PC-3 (cell line): ENCODE data around the gene PRPH. TPM values are rescaled to one million over a fixed set of nuclear protein-coding genes. Genes with fewer than 3 reads are reported as not detected.
A peak's percentile ranks its signal among the peaks of the same experiment; 100 is the strongest.
"Not testable (repeated sequence)": the region's sequence is repeated elsewhere in the genome, so short reads cannot be mapped to it uniquely, and the experiment has no call there.

Experiments used
- ATAC-seq: fragments of 200-7000 bp; cut with Tn5 transposase; 2 replicates; pipeline ENCODE4 v1.9.1; 2020; ENCODE audit warnings: mild to moderate bottlenecking, moderate library complexity
- BruUV-seq: library from RNA; stranded (reverse); fragments of 400-500 nt; replicated peaks from 2 replicates; lab custom pipeline; 2021; lab: Mats Ljungman, UMichigan
- CTCF ChIA-PET: fragments of 300-600 bp; sonication (Branson Sonifier 250); formaldehyde crosslinking; loops from one replicate; lab custom pipeline; 2022; ENCODE audit warnings: antibody characterized with exemption; lab: Charles Lee
- POLR2A ChIA-PET: fragments of 300-600 bp; sonication (Branson Sonifier 250); formaldehyde crosslinking; loops from one replicate; lab custom pipeline; 2022; ENCODE audit warnings: antibody characterized with exemption; ENCODE audit not compliant: unreplicated experiment; lab: Charles Lee
- DNase-seq: peaks from one replicate; pipeline ENCODE4 v3.0.0-alpha.2; 2015
- H2AFZ ChIP-seq: fragments of 300-600 bp; sonication (generic); 2 replicates; pipeline ENCODE4 v1.6.0; 2016; ENCODE audit warnings: antibody characterized with exemption, low read length
- H3F3A ChIP-seq: fragments of 300-600 bp; sonication (generic); one replicate; pipeline ENCODE4 v1.6.0; 2017; ENCODE audit warnings: antibody characterized with exemption, low read length, control low read depth, mild to moderate bottlenecking; ENCODE audit not compliant: unreplicated experiment
- H3K27ac ChIP-seq: fragments of 300-600 bp; sonication (generic); 2 replicates; pipeline ENCODE4 v1.5.1; 2016; ENCODE audit warnings: mild to moderate bottlenecking, low read length
- H3K27me3 ChIP-seq: fragments of 300-600 bp; sonication (generic); 2 replicates; pipeline ENCODE4 v1.6.1; 2016; ENCODE audit warnings: low read length, mixed read lengths
- H3K36me3 ChIP-seq: fragments of 300-600 bp; sonication (generic); 2 replicates; pipeline ENCODE4 v1.6.1; 2016; ENCODE audit warnings: low read depth, mixed run types, low read length, mixed read lengths
- H3K4me1 ChIP-seq: fragments of 300-600 bp; sonication (generic); 2 replicates; pipeline ENCODE4 v1.5.1; 2016; ENCODE audit warnings: low read length; ENCODE audit not compliant: insufficient read depth
- H3K4me2 ChIP-seq: fragments of 300-600 bp; sonication (generic); 2 replicates; pipeline ENCODE4 v1.6.0; 2016; ENCODE audit warnings: low read length
- H3K4me3 ChIP-seq: fragments of 300-600 bp; sonication (generic); 2 replicates; pipeline ENCODE4 v1.5.1; 2016; ENCODE audit warnings: mild to moderate bottlenecking, low read length, mixed read lengths
- H3K79me2 ChIP-seq: fragments of 300-600 bp; sonication (generic); 2 replicates; pipeline ENCODE4 v1.6.1; 2017; ENCODE audit warnings: low read length, mixed read lengths
- H3K9ac ChIP-seq: fragments of 300-600 bp; sonication (generic); 2 replicates; pipeline ENCODE4 v1.6.0; 2016; ENCODE audit warnings: mild to moderate bottlenecking, low read length
- H3K9me2 ChIP-seq: fragments of 300-600 bp; sonication (generic); replicated peaks from 2 replicates; pipeline ENCODE4 v1.6.1; 2016; ENCODE audit warnings: mixed run types, low read length, mixed read lengths
- H3K9me3 ChIP-seq: fragments of 300-600 bp; sonication (generic); 2 replicates; pipeline ENCODE4 v1.6.1; 2016; ENCODE audit warnings: low read length, mixed read lengths
- H4K20me1 ChIP-seq: fragments of 300-600 bp; sonication (generic); 2 replicates; pipeline ENCODE4 v1.6.1; 2016; ENCODE audit warnings: low read length, mixed read lengths
- CTCF ChIP-seq: fragments of 300-600 bp; sonication (generic); conservative IDR thresholded peaks from 2 replicates; pipeline ENCODE4 v1.5.1; 2017; ENCODE audit warnings: antibody characterized with exemption, low read depth, mild to moderate bottlenecking, low read length
- EZH2 ChIP-seq: fragments of 300-600 bp; sonication (generic); IDR thresholded peaks from one replicate; pipeline ENCODE4 v1.6.1; 2017; ENCODE audit warnings: antibody characterized with exemption, mild to moderate bottlenecking, low read length; ENCODE audit not compliant: unreplicated experiment
- EZH2phosphoT487 ChIP-seq: fragments of 300-600 bp; sonication (generic); IDR thresholded peaks from 2 replicates; pipeline ENCODE4 v1.6.1; 2018; ENCODE audit warnings: mild to moderate bottlenecking, antibody characterized with exemption, low read length, borderline replicate concordance
- intact Hi-C: fragments of 100-400 bp; cut with micrococcal nuclease; formaldehyde crosslinking; loops from 2 replicates; pipeline ENCODE4 v1.9.0; 2023
- total RNA-seq: library from RNA; depleted of rRNA; stranded (reverse); fragments of >200 nt; gene quantifications from 2 replicates; pipeline ENCODE4 v1.2.3, GENCODE V29; 2014

Gene PRPH
- total RNA-seq, 1 experiment from 2014 or later = 0.15 TPM

- peak overlapping the region; percentile 28 for H2AFZ ChIP-seq
- peak overlapping the region; percentile 99 for H3K27ac ChIP-seq
- BruUV-seq = no TSS peak
- H3K4me1 ChIP-seq = peaks cover 42% of the 10 kb centered on the region
- H3K79me2 ChIP-seq = peaks cover 79% of the 10 kb centered on the region
- no peak for DNase-seq
- peak overlapping the region; percentile 100 for H3K9ac ChIP-seq
- H3K9me2 ChIP-seq = no peaks in the 10 kb centered on the region
- no peaks in the 10 kb centered on the region for H3K9me3 ChIP-seq
- no peaks in the 10 kb centered on the region for H3K27me3 ChIP-seq
- peak overlapping the region; percentile 99 for H3K4me3 ChIP-seq
- ChIA-PET POLR2A (interaction anchor here (0.6 kb wide), 2 partner anchors 102 to 219 kb away, joined by 3 to 7 read pairs; no protein-coding TSS in a partner anchor), CTCF (interaction anchor here (0.7 kb wide), 1 partner anchor 58 kb away, joined by 5 read pairs; the partner anchor contains the start of gene TROAP)
- H4K20me1 ChIP-seq = peaks cover 40% of the 10 kb centered on the region
- no peak for TF ChIP-seq CTCF
- TF ChIP-seq EZH2phosphoT487 = no peak
- no peak for TF ChIP-seq EZH2
- intact Hi-C loops = no loop called here
- peak; percentile 42 for ATAC-seq
- H3K4me2 ChIP-seq = peak overlapping the region; percentile 96
- H3F3A ChIP-seq = peaks cover 18% of the 10 kb centered on the region
- H3K36me3 ChIP-seq = peaks cover 28% of the 10 kb centered on the region
Observed at GRCh38 chr12:49264466-49264872, 30.5 kb upstream of the PRPH start.

GRCh38 chr12:49264873-49265792 lies 29.8 kb upstream of the PRPH start, which contains the start of gene TUBA1C:
TUBA1C (plus strand) TSS chr12:49265082; CDS start chr12:49265182, 100 bp downstream.
- Histone ChIP-seq H3K9me3 (no peaks in the 10 kb centered on the region), H3K9me2 (no peaks in the 10 kb centered on the region), H3K27me3 (no peaks in the 10 kb centered on the region), H2AFZ (peak within 1 kb of the TSS; percentile 28), H3F3A (peaks cover 21% of the 10 kb centered on the region), H3K79me2 (peaks cover 86% of the 10 kb centered on the region), H3K4me1 (peaks cover 40% of the 10 kb centered on the region), H3K9ac (peak within 1 kb of the TSS; percentile 100), H3K4me2 (peak within 1 kb of the TSS; percentile 96), H3K27ac (peak within 1 kb of the TSS; percentile 99), H4K20me1 (peaks cover 46% of the 10 kb centered on the region), H3K4me3 (peak within 1 kb of the TSS; percentile 99), H3K36me3 (peaks cover 35% of the 10 kb centered on the region)
- POLR2A ChIA-PET = interaction anchor here (0.7 kb wide), 1 partner anchor 11 kb away, joined by 4 read pairs; no protein-coding TSS in a partner anchor
- peak; percentile 98 for DNase-seq
- TF ChIP-seq EZH2phosphoT487 = no peak
- no peak for TF ChIP-seq EZH2
- BruUV-seq = TSS peak; percentile 75
- peak; percentile 68 for ATAC-seq
- intact Hi-C loops = no loop called here
- CTCF ChIA-PET = no interaction called here

GRCh38 chr12:49269191-49269590 lies 25.8 kb upstream of the PRPH start:
- BruUV-seq, DNase-seq, H3K9me2 ChIP-seq, ATAC-seq, intact Hi-C loops, H3K9me3 ChIP-seq, H3K9ac ChIP-seq, H2AFZ ChIP-seq, H3K27me3 ChIP-seq: not testable (repeated sequence)
- ChIA-PET CTCF (interaction anchor here (1.1 kb wide), 1 partner anchor 34 kb away, joined by 3 read pairs; no protein-coding TSS in a partner anchor), POLR2A (interaction anchor here (0.5 to 0.6 kb wide), 2 partner anchors 98 to 420 kb away, joined by 4 to 5 read pairs; no protein-coding TSS in a partner anchor)
- Histone ChIP-seq H3K79me2 (peaks cover 72% of the 10 kb centered on the region), H3K27ac (peak overlapping the region; percentile 99), H3K4me3 (peak overlapping the region; percentile 99), H3K36me3 (peaks cover 65% of the 10 kb centered on the region), H3K4me1 (peaks cover 12% of the 10 kb centered on the region), H4K20me1 (peaks cover 79% of the 10 kb centered on the region), H3F3A (peaks cover 45% of the 10 kb centered on the region), H3K4me2 (peak overlapping the region; percentile 96)
